HL-60 (cell line): ENCODE results near the gene HLA-DRB1.

Source experiments
- DNase-seq, 2 experiments: peaks; one replicate each; pipeline ENCODE4 v3.0.0-alpha.2; 2010 to 2020; ENCODE audit warnings: low read depth in 1 of 2, low spot score in 1 of 2
- H3K27ac ChIP-seq: fragments of 250-450 bp; sonication (Bioruptor Pico); replicated peaks from 2 replicates; pipeline ENCODE4 v1.5.1; 2020; ENCODE audit warnings: mild to moderate bottlenecking, moderate library complexity
- H3K27me3 ChIP-seq: fragments of 250-450 bp; sonication (Bioruptor Pico); 2 replicates; pipeline ENCODE4 v1.5.1; 2021; ENCODE audit warnings: mild to moderate bottlenecking, moderate library complexity; ENCODE audit not compliant: insufficient read depth, poor library complexity, severe bottlenecking
- H3K4me3 ChIP-seq: replicated peaks from 2 replicates; pipeline ENCODE4 v1.5.1; 2011; ENCODE audit warnings: mild to moderate bottlenecking, control low read depth, low read length; ENCODE audit not compliant: insufficient read depth
- GABPA ChIP-seq: IDR thresholded peaks from 2 replicates; pipeline ENCODE4 v1.6.1; 2012; ENCODE audit warnings: low read depth
- POLR2AphosphoS5 ChIP-seq: IDR thresholded peaks from 2 replicates; pipeline ENCODE4 v1.6.1; 2012; ENCODE audit warnings: low read depth
- SPI1 ChIP-seq: IDR thresholded peaks from 2 replicates; pipeline ENCODE4 v1.6.1; 2012; ENCODE audit warnings: low read depth, mild to moderate bottlenecking, borderline replicate concordance
- TF ChIP-seq, protein P1 (sequence below): IDR thresholded peaks from one replicate; pipeline ENCODE4 v1.5.1; 2011; ENCODE audit warnings: low read length, control low read depth, inconsistent platforms; ENCODE audit not compliant: insufficient read depth
- TF ChIP-seq, protein P2 (sequence below): IDR thresholded peaks from 2 replicates; pipeline ENCODE4 v1.6.1; 2012; ENCODE audit warnings: low read depth; ENCODE audit not compliant: insufficient replicate concordance

The HLA-DRB1 gene

DNA sequence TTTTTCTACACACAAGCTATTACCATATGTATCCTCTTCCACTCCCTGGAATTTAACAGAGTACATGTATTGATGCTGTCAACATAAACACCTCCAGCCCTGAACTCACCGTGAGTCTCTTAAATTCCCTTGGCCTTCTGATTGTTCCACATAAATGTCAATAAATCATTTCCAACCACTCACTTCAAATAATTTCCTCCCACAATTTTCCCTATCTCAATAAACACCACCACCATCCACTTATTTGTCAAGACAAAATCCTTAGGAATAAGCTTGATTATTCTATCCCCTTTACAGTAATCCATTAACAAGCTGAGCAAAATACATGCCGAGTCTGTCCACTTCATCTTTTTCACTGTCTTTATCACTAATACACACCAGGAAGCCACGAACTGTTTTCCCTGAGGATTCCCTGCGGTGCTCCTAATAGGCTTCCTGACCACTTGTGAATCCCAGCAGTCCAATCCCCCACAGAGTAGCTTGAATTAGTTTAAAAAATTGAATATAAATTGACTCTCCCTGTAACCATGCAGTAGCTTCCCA, 19.2 kb downstream of the HLA-DRB1 start:
- no peak overlapping the region for H3K27ac ChIP-seq
- no peak overlapping the region for H3K4me3 ChIP-seq
- TF ChIP-seq SPI1 (no peak), POLR2AphosphoS5 (no peak), GABPA (no peak)
- TF ChIP-seq, protein P1, sequence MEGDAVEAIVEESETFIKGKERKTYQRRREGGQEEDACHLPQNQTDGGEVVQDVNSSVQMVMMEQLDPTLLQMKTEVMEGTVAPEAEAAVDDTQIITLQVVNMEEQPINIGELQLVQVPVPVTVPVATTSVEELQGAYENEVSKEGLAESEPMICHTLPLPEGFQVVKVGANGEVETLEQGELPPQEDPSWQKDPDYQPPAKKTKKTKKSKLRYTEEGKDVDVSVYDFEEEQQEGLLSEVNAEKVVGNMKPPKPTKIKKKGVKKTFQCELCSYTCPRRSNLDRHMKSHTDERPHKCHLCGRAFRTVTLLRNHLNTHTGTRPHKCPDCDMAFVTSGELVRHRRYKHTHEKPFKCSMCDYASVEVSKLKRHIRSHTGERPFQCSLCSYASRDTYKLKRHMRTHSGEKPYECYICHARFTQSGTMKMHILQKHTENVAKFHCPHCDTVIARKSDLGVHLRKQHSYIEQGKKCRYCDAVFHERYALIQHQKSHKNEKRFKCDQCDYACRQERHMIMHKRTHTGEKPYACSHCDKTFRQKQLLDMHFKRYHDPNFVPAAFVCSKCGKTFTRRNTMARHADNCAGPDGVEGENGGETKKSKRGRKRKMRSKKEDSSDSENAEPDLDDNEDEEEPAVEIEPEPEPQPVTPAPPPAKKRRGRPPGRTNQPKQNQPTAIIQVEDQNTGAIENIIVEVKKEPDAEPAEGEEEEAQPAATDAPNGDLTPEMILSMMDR = no peak
- TF ChIP-seq, protein P2, sequence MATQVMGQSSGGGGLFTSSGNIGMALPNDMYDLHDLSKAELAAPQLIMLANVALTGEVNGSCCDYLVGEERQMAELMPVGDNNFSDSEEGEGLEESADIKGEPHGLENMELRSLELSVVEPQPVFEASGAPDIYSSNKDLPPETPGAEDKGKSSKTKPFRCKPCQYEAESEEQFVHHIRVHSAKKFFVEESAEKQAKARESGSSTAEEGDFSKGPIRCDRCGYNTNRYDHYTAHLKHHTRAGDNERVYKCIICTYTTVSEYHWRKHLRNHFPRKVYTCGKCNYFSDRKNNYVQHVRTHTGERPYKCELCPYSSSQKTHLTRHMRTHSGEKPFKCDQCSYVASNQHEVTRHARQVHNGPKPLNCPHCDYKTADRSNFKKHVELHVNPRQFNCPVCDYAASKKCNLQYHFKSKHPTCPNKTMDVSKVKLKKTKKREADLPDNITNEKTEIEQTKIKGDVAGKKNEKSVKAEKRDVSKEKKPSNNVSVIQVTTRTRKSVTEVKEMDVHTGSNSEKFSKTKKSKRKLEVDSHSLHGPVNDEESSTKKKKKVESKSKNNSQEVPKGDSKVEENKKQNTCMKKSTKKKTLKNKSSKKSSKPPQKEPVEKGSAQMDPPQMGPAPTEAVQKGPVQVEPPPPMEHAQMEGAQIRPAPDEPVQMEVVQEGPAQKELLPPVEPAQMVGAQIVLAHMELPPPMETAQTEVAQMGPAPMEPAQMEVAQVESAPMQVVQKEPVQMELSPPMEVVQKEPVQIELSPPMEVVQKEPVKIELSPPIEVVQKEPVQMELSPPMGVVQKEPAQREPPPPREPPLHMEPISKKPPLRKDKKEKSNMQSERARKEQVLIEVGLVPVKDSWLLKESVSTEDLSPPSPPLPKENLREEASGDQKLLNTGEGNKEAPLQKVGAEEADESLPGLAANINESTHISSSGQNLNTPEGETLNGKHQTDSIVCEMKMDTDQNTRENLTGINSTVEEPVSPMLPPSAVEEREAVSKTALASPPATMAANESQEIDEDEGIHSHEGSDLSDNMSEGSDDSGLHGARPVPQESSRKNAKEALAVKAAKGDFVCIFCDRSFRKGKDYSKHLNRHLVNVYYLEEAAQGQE = no peak
- no peaks in the 10 kb centered on the region for H3K27me3 ChIP-seq
- DNase-seq = no peak

DNA sequence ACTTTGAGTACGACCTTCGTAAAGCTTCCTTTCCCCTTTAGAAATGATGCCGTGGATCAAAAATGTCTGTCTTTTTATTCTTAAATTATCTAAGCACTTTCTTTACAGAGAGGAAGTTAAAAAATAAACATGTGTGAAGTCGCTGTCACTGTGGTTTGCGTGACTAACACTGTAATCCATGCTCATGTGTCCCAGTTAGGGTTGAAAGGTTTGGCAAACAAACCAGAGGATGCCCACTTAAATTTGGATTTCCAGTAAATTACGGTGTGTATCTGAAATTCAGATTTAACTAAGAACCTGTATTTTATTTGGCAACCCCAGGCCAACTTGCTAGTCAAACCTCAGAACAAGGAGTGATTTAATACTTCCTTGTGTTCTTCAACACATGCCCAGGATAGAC, 21.1 kb downstream of the HLA-DRB1 start:
- no peak for DNase-seq
- Histone ChIP-seq H3K4me3 (no peak overlapping the region), H3K27me3 (no peaks in the 10 kb centered on the region), H3K27ac (no peak overlapping the region)
- TF ChIP-seq, protein P1 = no peak
- TF ChIP-seq POLR2AphosphoS5 = no peak
- TF ChIP-seq SPI1 = no peak
- no peak for TF ChIP-seq GABPA
- TF ChIP-seq, protein P2 = no peak

DNA sequence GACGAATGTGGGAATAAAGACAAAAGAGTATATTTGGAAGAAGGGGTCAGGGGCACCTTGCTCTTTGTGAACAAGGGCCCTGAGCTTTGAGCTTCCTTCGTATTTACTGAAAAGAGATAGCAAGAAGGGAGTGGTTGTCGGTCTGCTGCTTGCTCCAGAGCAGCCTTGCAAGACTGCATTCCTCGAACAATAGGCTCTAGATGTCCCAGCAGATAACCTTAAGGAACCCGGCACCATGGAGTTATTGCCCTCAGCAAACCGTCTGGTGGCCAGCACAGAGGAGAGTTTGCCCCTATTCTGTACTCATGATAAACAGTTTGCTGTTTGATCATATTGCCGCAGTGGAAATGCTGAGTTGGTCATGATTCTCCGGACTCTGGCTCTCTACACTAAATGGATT, 22.7 kb downstream of the HLA-DRB1 start:
- H3K27ac ChIP-seq = no peak overlapping the region
- H3K4me3 ChIP-seq = no peak overlapping the region
- DNase-seq = no peak
- H3K27me3 ChIP-seq = no peaks in the 10 kb centered on the region
- TF ChIP-seq SPI1 = no peak

DNA sequence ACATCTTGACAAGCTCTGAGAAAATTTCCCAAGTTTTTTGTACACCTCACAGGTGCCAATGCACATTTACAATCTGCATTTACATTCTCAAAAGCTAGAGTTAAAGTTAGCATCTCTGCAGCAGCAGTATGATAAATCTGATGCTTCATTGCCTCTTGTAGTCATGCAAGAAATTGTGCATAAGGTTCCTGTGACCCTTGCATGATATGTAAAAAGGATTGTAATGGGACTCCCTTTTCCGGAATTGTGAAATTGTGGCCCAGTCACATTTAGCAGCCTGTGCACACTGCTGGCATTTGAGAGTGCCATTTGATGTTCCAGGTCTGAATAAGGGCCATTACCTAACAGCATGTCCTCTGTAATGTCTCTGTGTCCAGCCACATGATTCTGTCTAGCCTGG, 24.1 kb downstream of the HLA-DRB1 start:
- H3K27me3 ChIP-seq = no peaks in the 10 kb centered on the region
- no peak overlapping the region for H3K4me3 ChIP-seq
- TF ChIP-seq, protein P2 = no peak
- no peak for TF ChIP-seq GABPA
- TF ChIP-seq SPI1 = no peak
- TF ChIP-seq, protein P1 = no peak
- TF ChIP-seq POLR2AphosphoS5 = no peak
- no peak for DNase-seq
- no peak overlapping the region for H3K27ac ChIP-seq
